HepG2 (cell line): ENCODE results near the gene KCTD6. TPM values are rescaled to one million over a fixed set of nuclear protein-coding genes. Genes with fewer than 3 reads are reported as not detected.

Experiments used
- ASH2L ChIP-seq: fragments of 300-600, 200-600 bp; sonication (generic); IDR thresholded peaks from 2 replicates; pipeline ENCODE4 v1.7.0; 2017; ENCODE audit warnings: low read depth, mild to moderate bottlenecking, moderate library complexity, mixed read lengths, low read length; ENCODE audit not compliant: insufficient read length
- ATAD3A ChIP-seq: sonication (generic); formaldehyde crosslinking; IDR thresholded peaks from 2 replicates; pipeline ENCODE4 v1.4.0; 2020; ENCODE audit warnings: missing genetic modification reagents
- BRF2 ChIP-seq: sonication (generic); formaldehyde crosslinking; IDR thresholded peaks from 2 replicates; pipeline ENCODE4 v1.8.1; 2022; ENCODE audit warnings: mild to moderate bottlenecking, missing genetic modification reagents
- E2F5 ChIP-seq: sonication (generic); formaldehyde crosslinking; conservative IDR thresholded peaks from 2 replicates; pipeline ENCODE4 v1.4.0; 2020; ENCODE audit warnings: missing genetic modification reagents
- ETV5 ChIP-seq: IDR thresholded peaks from 2 replicates; pipeline ENCODE4 v1.6.1; 2018; ENCODE audit warnings: missing biosample characterization, missing genetic modification reagents, inconsistent platforms, borderline replicate concordance
- MATR3 ChIP-seq: sonication (generic); formaldehyde crosslinking; IDR thresholded peaks from 2 replicates; pipeline ENCODE4 v1.4.0; 2020; ENCODE audit warnings: missing genetic modification reagents
- MED13 ChIP-seq: sonication (generic); formaldehyde crosslinking; IDR thresholded peaks from 2 replicates; pipeline ENCODE4 v1.5.0; 2020; ENCODE audit warnings: missing genetic modification reagents
- MLX ChIP-seq: IDR thresholded peaks from 2 replicates; pipeline ENCODE4 v1.6.1; 2016
- NR0B2 ChIP-seq: sonication (generic); formaldehyde crosslinking; IDR thresholded peaks from 2 replicates; pipeline ENCODE4 v1.4.0; 2020; ENCODE audit warnings: mild to moderate bottlenecking, missing genetic modification reagents
- NR2F1 ChIP-seq, 2 experiments: fragments of 450-650 bp in 1 of 2; formaldehyde crosslinking in 1 of 2; IDR thresholded peaks; 2 replicates each; pipeline versions ENCODE4 v1.5.0 to v1.6.1; 2016 to 2020; ENCODE audit warnings: mild to moderate bottlenecking in 1 of 2, missing compliant biosample characterization in 1 of 2, missing genetic modification reagents in 1 of 2, moderate library complexity in 1 of 2
- POLR2AphosphoS2 ChIP-seq: IDR thresholded peaks from 2 replicates; pipeline ENCODE4 v1.6.1; 2011; ENCODE audit warnings: low read depth, low read length, improper control_type of control experiment
- RAD51 ChIP-seq: fragments of 450-650 bp; IDR thresholded peaks from 2 replicates; pipeline ENCODE4 v1.6.1; 2016; ENCODE audit warnings: borderline replicate concordance
- REST ChIP-seq, 2 experiments: IDR thresholded peaks; 2 replicates each; pipeline ENCODE4 v1.6.1; 2011 to 2012; ENCODE audit warnings: low read length in 2 of 2, borderline replicate concordance in 1 of 2, low read depth in 1 of 2, mild to moderate bottlenecking in 1 of 2, moderate library complexity in 1 of 2
- SOX6 ChIP-seq, 2 experiments: fragments of 450-650 bp in 1 of 2; sonication (generic) in 1 of 2; formaldehyde crosslinking in 1 of 2; IDR thresholded peaks; 2 replicates each; pipeline versions ENCODE4 v1.4.0 to v1.6.1; 2017 to 2020; ENCODE audit warnings: antibody characterized with exemption in 1 of 2, mild to moderate bottlenecking in 1 of 2, missing genetic modification reagents in 1 of 2
- SP4 ChIP-seq: sonication (generic); formaldehyde crosslinking; IDR thresholded peaks from 2 replicates; pipeline ENCODE4 v1.8.1; 2023; ENCODE audit warnings: mild to moderate bottlenecking, missing genetic modification reagents
- TMF1 ChIP-seq: sonication (generic); formaldehyde crosslinking; IDR thresholded peaks from 2 replicates; pipeline ENCODE4 v1.8.1; 2022; ENCODE audit warnings: low read depth, missing genetic modification reagents
- TRIM22 ChIP-seq: fragments of 450-650 bp; IDR thresholded peaks from 2 replicates; pipeline ENCODE4 v1.6.1; 2017
- ZBTB38 ChIP-seq: sonication (generic); formaldehyde crosslinking; IDR thresholded peaks from 2 replicates; pipeline ENCODE4 v1.5.1; 2020; ENCODE audit warnings: mild to moderate bottlenecking, missing genetic modification reagents
- ZNF543 ChIP-seq: sonication (generic); formaldehyde crosslinking; IDR thresholded peaks from 2 replicates; pipeline ENCODE4 v1.4.0; 2020; ENCODE audit warnings: mild to moderate bottlenecking, missing genetic modification reagents
- ZNF784 ChIP-seq: sonication (generic); formaldehyde crosslinking; IDR thresholded peaks from 2 replicates; pipeline ENCODE4 v1.5.1; 2020; ENCODE audit warnings: missing genetic modification reagents, mild to moderate bottlenecking, borderline replicate concordance
- polyA plus RNA-seq, 8 experiments: library from polyadenylated mRNA; depleted of rRNA in 3 of 8; stranded (reverse) in 7 of 8; unstranded in 1 of 8; fragments of >200 nt; fragmentation: Illumina TruSeq in 4 of 8; extraction: Trizol in 4 of 8; gene quantifications; 2 replicates each; pipeline versions ENCODE4 v1.2.1 to v1.2.3, GENCODE V29; 2011 to 2016; ENCODE audit warnings: low read depth in 4 of 8, missing spikeins in 1 of 8, mixed read lengths in 1 of 8; ENCODE audit not compliant: insufficient read depth in 1 of 8
- total RNA-seq, 5 experiments: library from RNA; depleted of rRNA; stranded (reverse); fragments of >200 nt; fragmentation: Illumina TruSeq; extraction: Trizol; gene quantifications; 2 replicates each; pipeline ENCODE4 v1.2.3, GENCODE V29; 2016; ENCODE audit warnings: low read depth in 1 of 5

The KCTD6 gene
- total and polyA plus RNA-seq, 2 of the 13 experiments (the other 11 are each of a cell fraction or from before 2014, with no cell fraction given), result 13.4 to 14.2 TPM

- TF ChIP-seq SOX6 (IDR thresholded peaks at IDR 0.05) (no peak), SOX6 (CRISPR knock-in tag; IDR thresholded peaks at IDR 0.05) (no peak), POLR2AphosphoS2 (no peak), BRF2 (CRISPR knock-in tag) (no peak), NR0B2 (CRISPR knock-in tag) (no peak), ZNF543 (CRISPR knock-in tag) (no peak), ZNF784 (CRISPR knock-in tag) (no peak), MATR3 (CRISPR knock-in tag) (no peak), REST (IDR thresholded peaks at IDR 0.05; ENCODE audit: borderline replicate concordance in 1 of 2, low read depth in 1 of 2, low read length in 2 of 2) (no peak), TRIM22 (no peak), ATAD3A (CRISPR knock-in tag) (no peak), MED13 (CRISPR knock-in tag) (no peak), TMF1 (CRISPR knock-in tag) (no peak), E2F5 (CRISPR knock-in tag) (no peak), RAD51 (peak; percentile 54; the same call in 1 of the 2 replicates), ETV5 (CRISPR knock-in tag) (no peak), SP4 (CRISPR knock-in tag) (0 out of 2 replicates have a peak, but pooled peaks have one; percentile 34), ZBTB38 (CRISPR knock-in tag) (no peak), NR2F1 (CRISPR knock-in tag; IDR thresholded peaks at IDR 0.05) (no peak), ASH2L (no peak), MLX (CRISPR knock-in tag) (no peak)
These were observed 4.6 kb upstream of the KCTD6 start (continued) for GRCh38 chr3:58487140-58487886.
